ENCODE data around the gene BANF1.

- TF ChIP-seq TAF1 (IDR thresholded peaks at IDR 0.05; ENCODE audit: low read depth): no peak
- TF ChIP-seq, protein P1, sequence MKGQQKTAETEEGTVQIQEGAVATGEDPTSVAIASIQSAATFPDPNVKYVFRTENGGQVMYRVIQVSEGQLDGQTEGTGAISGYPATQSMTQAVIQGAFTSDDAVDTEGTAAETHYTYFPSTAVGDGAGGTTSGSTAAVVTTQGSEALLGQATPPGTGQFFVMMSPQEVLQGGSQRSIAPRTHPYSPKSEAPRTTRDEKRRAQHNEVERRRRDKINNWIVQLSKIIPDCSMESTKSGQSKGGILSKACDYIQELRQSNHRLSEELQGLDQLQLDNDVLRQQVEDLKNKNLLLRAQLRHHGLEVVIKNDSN (IDR thresholded peaks at IDR 0.05): no peak
- no peak for TF ChIP-seq MAX (IDR thresholded peaks at IDR 0.05)
- no peak for TF ChIP-seq CEBPB (IDR thresholded peaks at IDR 0.05)
- no peak for TF ChIP-seq TEAD4 (IDR thresholded peaks at IDR 0.05)
- TF ChIP-seq REST (IDR thresholded peaks at IDR 0.05; ENCODE audit: low read depth): no peak
- TF ChIP-seq RAD21 (IDR thresholded peaks at IDR 0.05; ENCODE audit: low read depth): no peak
- TF ChIP-seq EGR1 (IDR thresholded peaks at IDR 0.05): no peak
- TF ChIP-seq CREB1 (IDR thresholded peaks at IDR 0.05; ENCODE audit: low read depth): no peak
- TF ChIP-seq YY1 (IDR thresholded peaks at IDR 0.05; ENCODE audit: low read depth): no peak
- no peak for TF ChIP-seq ZBTB7A (IDR thresholded peaks at IDR 0.05; ENCODE audit: low read depth)
Observed at GRCh38 chr11:66014804-66015453, 12.6 kb downstream of the BANF1 start.
